ENCODE results near the gene PITX2. TPM values are rescaled to one million over a fixed set of nuclear protein-coding genes. Genes with fewer than 3 reads are reported as not detected.

The PITX2 gene
- total RNA-seq, 1 donor from 2014 or later, result 1.0 TPM

DNA sequence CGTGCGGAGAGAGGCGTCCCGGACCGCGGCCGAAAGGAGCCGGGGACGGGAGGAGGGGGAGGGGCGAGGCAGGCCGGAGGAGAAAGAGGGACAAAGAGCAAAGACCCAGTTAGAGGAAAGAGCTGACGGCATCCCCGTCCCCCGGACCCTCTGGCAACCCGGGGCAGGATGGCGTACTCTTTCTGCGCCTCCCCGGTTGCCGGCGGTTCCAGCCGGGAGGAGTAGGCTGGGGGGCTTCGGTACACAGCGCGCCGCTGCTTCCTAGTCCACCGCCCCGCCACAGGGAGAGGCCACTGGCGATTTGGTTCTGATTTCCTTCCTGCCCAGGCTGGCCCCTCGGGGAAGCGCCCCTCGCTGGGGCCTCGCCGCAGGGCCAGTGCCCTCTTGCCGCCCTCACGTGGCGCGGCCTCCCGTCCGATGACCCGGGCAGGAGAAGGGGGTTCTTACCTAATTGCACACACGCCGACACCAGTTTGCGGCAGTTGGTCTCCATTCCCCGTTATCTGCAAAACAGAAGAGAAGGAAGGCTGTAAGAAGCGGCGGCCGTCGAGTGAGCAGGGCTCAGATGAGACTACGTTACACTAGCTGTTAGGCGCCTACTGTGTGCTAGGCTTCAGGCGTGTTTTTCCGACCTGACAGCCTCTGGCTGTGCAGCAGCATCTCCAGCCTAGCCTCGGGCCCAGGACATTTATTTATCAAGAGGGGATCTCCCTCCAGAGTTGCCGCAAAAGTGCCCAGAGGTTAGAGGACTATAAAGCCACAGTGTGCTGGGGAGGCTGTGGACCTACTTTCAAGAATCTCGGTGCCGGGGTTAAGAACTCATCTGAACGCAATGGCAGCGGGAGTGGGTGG, 9.9 kb upstream of the PITX2 start:
- TF ChIP-seq, protein P1, sequence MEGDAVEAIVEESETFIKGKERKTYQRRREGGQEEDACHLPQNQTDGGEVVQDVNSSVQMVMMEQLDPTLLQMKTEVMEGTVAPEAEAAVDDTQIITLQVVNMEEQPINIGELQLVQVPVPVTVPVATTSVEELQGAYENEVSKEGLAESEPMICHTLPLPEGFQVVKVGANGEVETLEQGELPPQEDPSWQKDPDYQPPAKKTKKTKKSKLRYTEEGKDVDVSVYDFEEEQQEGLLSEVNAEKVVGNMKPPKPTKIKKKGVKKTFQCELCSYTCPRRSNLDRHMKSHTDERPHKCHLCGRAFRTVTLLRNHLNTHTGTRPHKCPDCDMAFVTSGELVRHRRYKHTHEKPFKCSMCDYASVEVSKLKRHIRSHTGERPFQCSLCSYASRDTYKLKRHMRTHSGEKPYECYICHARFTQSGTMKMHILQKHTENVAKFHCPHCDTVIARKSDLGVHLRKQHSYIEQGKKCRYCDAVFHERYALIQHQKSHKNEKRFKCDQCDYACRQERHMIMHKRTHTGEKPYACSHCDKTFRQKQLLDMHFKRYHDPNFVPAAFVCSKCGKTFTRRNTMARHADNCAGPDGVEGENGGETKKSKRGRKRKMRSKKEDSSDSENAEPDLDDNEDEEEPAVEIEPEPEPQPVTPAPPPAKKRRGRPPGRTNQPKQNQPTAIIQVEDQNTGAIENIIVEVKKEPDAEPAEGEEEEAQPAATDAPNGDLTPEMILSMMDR (IDR thresholded peaks at IDR 0.05), result no peak
- H3K4me3 Mint-ChIP-seq (ENCODE audit: unreplicated experiment), result peak overlapping the region; percentile 72
- H3K36me3 Mint-ChIP-seq (ENCODE audit: low read depth), result peaks cover 15% of the 10 kb centered on the region
- no peak overlapping the region for H3K27ac Mint-ChIP-seq (ENCODE audit: unreplicated experiment)
- H3K27me3 Mint-ChIP-seq (ENCODE audit: low read depth), result peaks cover 83% of the 10 kb centered on the region
- no peak for DNase-seq (ENCODE audit: low spot score)
- H3K4me1 Mint-ChIP-seq (ENCODE audit: low read depth), result peaks cover 31% of the 10 kb centered on the region
- H3K9me3 Mint-ChIP-seq (ENCODE audit: low read depth), result no peaks in the 10 kb centered on the region

DNA sequence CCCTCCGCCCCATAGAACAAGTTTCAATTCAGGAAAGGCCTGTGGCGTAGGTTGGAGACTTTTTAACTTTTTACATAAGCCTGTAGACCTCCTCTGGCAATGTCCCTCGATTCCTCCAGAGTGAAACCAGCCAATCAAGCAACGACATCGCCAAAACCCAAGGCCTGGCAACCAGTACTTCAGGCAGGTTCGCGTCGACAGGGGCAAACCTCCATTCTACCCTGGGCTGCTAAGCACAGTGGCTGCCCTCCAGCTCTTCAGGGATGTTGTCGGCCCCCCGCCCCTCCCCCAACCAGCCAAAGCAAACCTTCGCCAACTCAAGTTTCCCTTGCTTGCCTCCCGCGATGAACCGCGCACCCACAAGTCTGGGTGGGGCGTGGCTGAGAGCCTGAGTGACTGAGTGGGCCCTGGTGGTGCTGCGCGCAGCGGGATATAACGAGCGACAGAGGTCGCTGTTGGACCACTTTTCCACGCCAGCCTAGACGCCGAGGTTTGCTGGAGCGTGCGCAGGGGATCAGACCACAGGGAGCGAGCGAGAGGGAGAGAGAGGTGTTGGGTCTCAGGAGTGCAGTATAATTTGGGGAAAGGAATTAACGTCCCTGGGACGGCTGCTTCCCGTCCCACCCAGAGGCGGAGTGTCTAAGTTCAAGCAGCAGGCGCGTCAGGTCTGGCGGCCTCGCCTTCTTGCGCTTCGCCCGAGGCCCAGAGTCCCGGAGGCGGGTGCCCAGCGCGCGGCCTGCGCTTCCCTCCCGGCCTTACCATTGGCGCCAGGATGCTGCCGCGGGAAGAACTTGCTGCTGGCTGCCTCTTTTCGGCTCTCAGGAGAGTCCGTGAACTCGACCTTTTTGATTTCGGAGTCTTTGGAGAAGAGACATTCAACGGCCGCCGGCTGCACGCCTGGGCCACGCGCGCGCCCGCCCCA, 9.0 kb upstream of the PITX2 start:
- TF ChIP-seq, protein P1 (IDR thresholded peaks at IDR 0.05), result peak; percentile 89

DNA sequence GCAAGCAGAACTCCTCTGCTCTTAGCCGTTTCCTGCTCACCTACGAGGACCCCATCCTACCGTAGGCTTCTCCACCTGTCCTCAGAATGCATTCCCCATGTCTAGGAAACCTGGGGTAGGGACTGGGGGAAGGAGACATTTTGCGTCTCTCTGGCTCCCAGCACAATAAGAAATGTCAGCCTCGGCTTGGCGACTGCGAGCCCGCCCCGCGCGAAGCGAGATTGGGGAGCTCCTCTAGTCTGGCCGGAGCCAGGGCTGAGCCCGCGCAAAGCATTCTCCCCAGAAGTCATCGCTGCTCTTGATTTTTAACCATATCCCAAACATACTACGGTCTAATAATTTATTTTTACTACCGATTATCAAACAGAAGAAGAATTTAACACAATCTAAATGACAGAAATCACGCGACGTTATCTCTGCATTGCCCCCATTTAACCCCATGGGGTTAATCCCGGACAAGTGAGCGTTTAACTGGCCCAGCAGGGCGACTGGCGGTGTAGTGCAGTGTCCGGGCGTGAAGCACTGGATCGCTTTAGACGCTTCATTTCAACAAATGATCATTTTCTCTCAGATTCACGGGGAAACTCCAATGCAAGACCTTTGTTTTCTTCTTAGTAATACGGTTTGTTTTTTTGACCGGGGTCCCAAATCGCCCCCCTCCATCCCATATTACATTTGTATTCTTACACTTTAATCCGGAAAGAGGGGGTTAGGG, 8.0 kb upstream of the PITX2 start:
- DNase-seq (ENCODE audit: low spot score), result no peak
- no peak overlapping the region for H3K4me3 Mint-ChIP-seq (ENCODE audit: unreplicated experiment)
- peaks cover 17% of the 10 kb centered on the region for H3K4me1 Mint-ChIP-seq (ENCODE audit: low read depth)
- TF ChIP-seq, protein P1 (IDR thresholded peaks at IDR 0.05), result no peak
- H3K27me3 Mint-ChIP-seq (ENCODE audit: low read depth), result peaks cover 85% of the 10 kb centered on the region
- H3K36me3 Mint-ChIP-seq (ENCODE audit: low read depth), result peaks cover 13% of the 10 kb centered on the region
- no peaks in the 10 kb centered on the region for H3K9me3 Mint-ChIP-seq (ENCODE audit: low read depth)
- H3K27ac Mint-ChIP-seq (ENCODE audit: unreplicated experiment), result no peak overlapping the region

More for the DNA sequence above, 9.0 kb upstream of the PITX2 start:
- H3K36me3 Mint-ChIP-seq (ENCODE audit: low read depth), result peaks cover 13% of the 10 kb centered on the region
- peak overlapping the region; percentile 72 for H3K4me3 Mint-ChIP-seq (ENCODE audit: unreplicated experiment)
- peaks cover 22% of the 10 kb centered on the region for H3K4me1 Mint-ChIP-seq (ENCODE audit: low read depth)
- DNase-seq (ENCODE audit: low spot score), result no peak
- no peaks in the 10 kb centered on the region for H3K9me3 Mint-ChIP-seq (ENCODE audit: low read depth)
- peaks cover 83% of the 10 kb centered on the region for H3K27me3 Mint-ChIP-seq (ENCODE audit: low read depth)
- no peak overlapping the region for H3K27ac Mint-ChIP-seq (ENCODE audit: unreplicated experiment)

DNA sequence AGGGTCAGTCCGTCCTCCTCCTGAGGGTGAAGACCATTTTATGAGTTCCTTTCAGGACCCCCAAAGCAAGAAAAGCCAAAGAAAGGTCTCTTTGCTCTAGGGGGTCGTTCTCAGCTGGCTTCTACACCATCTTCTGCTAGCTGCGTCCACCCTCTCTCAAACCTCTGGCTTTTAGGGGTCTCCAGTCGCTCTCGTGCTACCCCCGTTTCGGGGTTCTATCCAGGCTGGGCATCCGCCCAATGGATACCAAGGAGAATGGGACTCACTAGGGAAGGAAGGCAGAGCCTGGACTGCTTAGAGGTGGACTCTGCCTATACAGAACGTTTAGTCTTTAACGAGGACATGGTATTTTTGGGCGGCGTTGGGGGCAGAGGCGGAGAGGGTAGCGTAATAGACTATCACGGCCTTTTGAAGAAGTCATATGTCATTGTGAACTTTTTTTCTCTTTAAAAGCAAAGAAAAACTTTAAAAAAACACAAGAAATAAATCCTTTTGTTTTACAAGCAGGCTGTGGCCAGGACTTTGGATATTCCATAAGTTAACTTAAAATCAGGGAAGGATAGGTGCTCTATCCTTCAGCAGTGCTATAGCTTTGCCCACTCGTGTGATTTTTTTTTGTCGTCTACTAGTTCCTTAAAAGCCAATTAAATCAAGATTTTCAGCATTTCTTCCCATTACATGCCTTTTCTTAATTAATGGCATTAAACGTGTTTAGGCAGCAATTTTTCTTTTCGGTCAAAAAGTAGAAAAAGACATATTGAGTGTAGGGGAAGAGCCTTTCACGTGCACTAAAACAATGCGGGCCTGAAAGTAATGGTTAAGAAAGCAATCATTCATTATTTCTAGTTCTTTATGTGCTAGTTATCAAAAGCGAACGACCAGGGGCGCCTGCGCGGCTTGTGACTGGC, 7.2 kb upstream of the PITX2 start:
- Mint-ChIP-seq H3K9me3 (ENCODE audit: low read depth) (no peaks in the 10 kb centered on the region), H3K36me3 (ENCODE audit: low read depth) (peaks cover 12% of the 10 kb centered on the region), H3K27ac (ENCODE audit: unreplicated experiment) (no peak overlapping the region), H3K4me3 (ENCODE audit: unreplicated experiment) (no peak overlapping the region), H3K4me1 (ENCODE audit: low read depth) (peaks cover 17% of the 10 kb centered on the region), H3K27me3 (ENCODE audit: low read depth) (peaks cover 88% of the 10 kb centered on the region)
- no peak for DNase-seq (ENCODE audit: low spot score)
- TF ChIP-seq, protein P1 (IDR thresholded peaks at IDR 0.05), result no peak

Measured in chondrocyte (in vitro differentiated cells).